ENCODE measurements around the gene WDR88. TPM values are rescaled to one million over a fixed set of nuclear protein-coding genes. Genes with fewer than 3 reads are reported as not detected.
"Not testable (repeated sequence)": the region's sequence is repeated elsewhere in the genome, so short reads cannot be mapped to it uniquely, and the experiment has no call there.

WDR88 gene
- total RNA-seq, 1 experiment from 2014 or later = not detected

- Histone ChIP-seq H3K36me3 (no peaks in the 10 kb centered on the region), H3K27ac (no peak overlapping the region), H3K4me3 (no peak overlapping the region), H3K9me3 (replicated peaks) (no peaks in the 10 kb centered on the region), H3K27me3 (peaks cover 2% of the 10 kb centered on the region; the same call in 1 of the 2 replicates), H3K4me1 (no peaks in the 10 kb centered on the region)
- DNase-seq = peak; percentile 44 to 70
Observed at GRCh38 chr19:33214596-33214995, 82.7 kb downstream of the WDR88 start.

- H3K36me3 ChIP-seq = no peaks in the 10 kb centered on the region
- no peak overlapping the region for H3K27ac ChIP-seq
- H3K4me3 ChIP-seq = no peak overlapping the region
- H3K4me1 ChIP-seq = no peaks in the 10 kb centered on the region
- no peaks in the 10 kb centered on the region for H3K9me3 ChIP-seq (replicated peaks)
- DNase-seq = no peak
- H3K27me3 ChIP-seq = peaks cover 9% of the 10 kb centered on the region; the same call in 1 of the 2 replicates
Observed at GRCh38 chr19:33215438-33216197, 83.7 kb downstream of the WDR88 start.

GRCh38 chr19:33216198-33216830, 84.4 kb downstream of the WDR88 start:
- no peak overlapping the region for H3K27ac ChIP-seq
- H3K4me1 ChIP-seq = no peaks in the 10 kb centered on the region
- H3K36me3 ChIP-seq = no peaks in the 10 kb centered on the region
- no peaks in the 10 kb centered on the region for H3K9me3 ChIP-seq (replicated peaks)
- H3K27me3 ChIP-seq = peaks cover 12% of the 10 kb centered on the region; the same call in 1 of the 2 replicates
- DNase-seq = no peak
- no peak overlapping the region for H3K4me3 ChIP-seq

GRCh38 chr19:33217881-33218280, 86.0 kb downstream of the WDR88 start:
- no peaks in the 10 kb centered on the region for H3K4me1 ChIP-seq
- no peaks in the 10 kb centered on the region for H3K36me3 ChIP-seq
- no peak overlapping the region for H3K27ac ChIP-seq
- H3K4me3 ChIP-seq = no peak overlapping the region
- no peaks in the 10 kb centered on the region for H3K9me3 ChIP-seq (replicated peaks)
- no peak for DNase-seq
- peaks cover 12% of the 10 kb centered on the region; the same call in 1 of the 2 replicates for H3K27me3 ChIP-seq

DNA sequence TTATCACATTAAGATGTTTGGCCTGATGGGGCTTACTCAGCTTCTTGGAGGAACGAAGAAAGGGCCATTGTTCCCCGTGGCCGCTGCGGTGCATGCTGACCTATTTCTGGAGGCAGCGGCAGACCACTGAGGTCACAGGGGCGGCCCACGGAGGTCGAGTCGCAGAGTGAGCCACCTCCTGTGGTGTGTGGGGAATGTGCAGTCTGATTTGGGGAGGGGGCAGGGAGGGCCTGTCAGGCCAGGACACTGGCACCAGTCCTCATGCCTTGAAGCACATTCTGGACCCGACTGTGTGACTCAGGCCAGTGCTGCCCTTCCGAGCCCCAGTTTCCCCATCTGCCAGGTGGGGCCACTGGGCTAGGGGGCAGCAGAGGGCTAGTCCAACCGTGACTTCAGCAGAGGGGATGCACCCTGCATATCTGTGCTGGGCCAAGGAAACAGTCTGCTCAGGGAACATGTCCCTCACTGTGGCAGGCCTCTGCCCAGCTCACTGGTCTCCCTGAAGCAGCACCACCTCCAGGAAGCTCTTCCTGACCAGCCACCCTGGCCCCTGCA, 87.4 kb downstream of the WDR88 start:
- H3K9me3 ChIP-seq (replicated peaks) = no peaks in the 10 kb centered on the region
- no peaks in the 10 kb centered on the region for H3K4me1 ChIP-seq
- H3K4me3 ChIP-seq = no peak overlapping the region
- no peaks in the 10 kb centered on the region for H3K36me3 ChIP-seq
- H3K27me3 ChIP-seq = peaks cover 12% of the 10 kb centered on the region; the same call in 1 of the 2 replicates
- DNase-seq = peak; percentile 57 to 62
- no peak overlapping the region for H3K27ac ChIP-seq

- H3K27ac ChIP-seq = no peak overlapping the region
- no peak for DNase-seq
- no peaks in the 10 kb centered on the region for H3K36me3 ChIP-seq
- H3K4me1 ChIP-seq = no peaks in the 10 kb centered on the region
- peaks cover 12% of the 10 kb centered on the region; the same call in 1 of the 2 replicates for H3K27me3 ChIP-seq
- no peak overlapping the region for H3K4me3 ChIP-seq
- H3K9me3 ChIP-seq (replicated peaks) = no peaks in the 10 kb centered on the region
Observed at GRCh38 chr19:33220115-33220514, 88.2 kb downstream of the WDR88 start.

GRCh38 chr19:33220735-33221134, 88.8 kb downstream of the WDR88 start:
- H3K4me1 ChIP-seq = no peaks in the 10 kb centered on the region
- H3K9me3 ChIP-seq (replicated peaks) = no peaks in the 10 kb centered on the region
- H3K4me3 ChIP-seq = no peak overlapping the region
- H3K27ac ChIP-seq = no peak overlapping the region
- peaks cover 12% of the 10 kb centered on the region; the same call in 1 of the 2 replicates for H3K27me3 ChIP-seq
- no peaks in the 10 kb centered on the region for H3K36me3 ChIP-seq
- no peak for DNase-seq

- Histone ChIP-seq H3K4me3 (no peak overlapping the region), H3K9me3 (replicated peaks) (no peaks in the 10 kb centered on the region), H3K36me3 (no peaks in the 10 kb centered on the region), H3K27ac (no peak overlapping the region), H3K27me3 (peaks cover 12% of the 10 kb centered on the region; the same call in 1 of the 2 replicates), H3K4me1 (no peaks in the 10 kb centered on the region)
- no peak for DNase-seq
Observed at GRCh38 chr19:33221638-33222037, 89.7 kb downstream of the WDR88 start.

DNA sequence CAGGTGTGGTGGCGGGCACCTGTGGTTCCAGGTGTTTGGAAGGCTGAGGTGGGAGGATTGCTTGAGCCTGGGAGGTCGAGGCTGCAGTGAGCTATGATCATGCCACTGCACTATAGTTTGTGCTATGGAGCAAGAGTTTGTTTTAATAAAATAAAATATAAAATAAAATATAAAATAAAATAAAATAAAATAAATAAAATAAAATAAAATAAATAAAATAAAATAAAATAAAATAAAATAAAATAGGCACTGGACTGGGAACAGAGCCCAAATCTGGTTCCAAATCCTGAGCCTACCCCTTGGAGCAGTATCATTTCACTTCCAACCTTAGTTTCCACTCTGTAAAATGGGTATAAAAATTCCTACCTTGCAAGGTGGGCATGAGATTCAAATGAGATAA, 90.3 kb downstream of the WDR88 start:
- peaks cover 12% of the 10 kb centered on the region; the same call in 1 of the 2 replicates for H3K27me3 ChIP-seq

DNA sequence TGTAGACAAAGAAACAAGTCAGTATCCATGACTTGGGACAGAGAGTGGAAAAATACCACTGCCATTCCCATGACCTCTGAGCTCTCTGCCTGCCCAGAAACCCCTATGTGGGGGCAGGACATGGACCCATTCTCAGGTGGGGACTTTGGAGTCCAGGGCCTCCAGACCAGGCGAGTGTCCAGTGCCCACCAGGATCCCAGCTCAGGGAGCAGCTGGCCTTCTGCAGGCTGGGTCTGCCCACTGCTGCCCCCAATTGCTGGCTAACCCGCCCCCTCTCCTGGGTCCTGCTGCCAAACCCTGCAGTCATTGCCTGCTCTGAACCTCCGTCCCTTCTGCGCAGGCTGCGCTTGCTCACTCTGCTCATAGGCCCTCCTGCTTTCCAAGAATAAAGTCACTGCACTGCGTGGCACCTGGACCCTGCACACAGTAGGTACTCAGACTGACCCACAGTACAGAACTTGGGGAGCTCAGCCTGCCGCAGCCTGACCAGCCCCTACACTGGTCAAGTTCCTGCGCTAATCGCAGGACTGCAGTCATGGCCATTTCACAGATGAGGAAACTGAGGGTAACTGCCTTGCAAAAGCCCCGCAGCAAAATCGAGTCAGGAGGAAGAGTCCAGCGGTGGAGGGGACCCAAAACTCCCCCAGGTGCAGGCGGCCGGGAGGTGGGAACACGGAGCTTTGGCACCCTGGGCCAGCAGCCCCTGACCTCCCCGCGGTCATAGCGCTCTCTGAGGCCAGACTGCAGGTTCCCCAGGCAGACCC, 93.0 kb downstream of the WDR88 start:
- no peaks in the 10 kb centered on the region for H3K4me1 ChIP-seq
- peaks cover 5% of the 10 kb centered on the region for H3K9me3 ChIP-seq (replicated peaks)
- H3K36me3 ChIP-seq = no peaks in the 10 kb centered on the region
- no peak overlapping the region for H3K4me3 ChIP-seq
- H3K27ac ChIP-seq = no peak overlapping the region
- H3K27me3 ChIP-seq = peaks cover 9% of the 10 kb centered on the region; the same call in 1 of the 2 replicates
- DNase-seq = no peak

More for the DNA sequence above, 90.3 kb downstream of the WDR88 start:
- H3K9me3 ChIP-seq (replicated peaks); H3K4me1 ChIP-seq; H3K4me3 ChIP-seq; DNase-seq; H3K36me3 ChIP-seq; H3K27ac ChIP-seq: not testable (repeated sequence)

Other genes with a start within 250 kb of the WDR88 start
- gene CEP89, start 160.2 kb upstream of the WDR88 start, total RNA-seq (2014; rRNA removed; shearing (Covaris generic)) = 19.8 and 21.3 TPM in 2 replicates
- 6.6 and 7.6 TPM in 2 replicates for gene FAAP24, start 159.9 kb upstream of the WDR88 start, total RNA-seq (2014; rRNA removed; shearing (Covaris generic))
- 12.6 and 12.7 TPM in 2 replicates for gene RHPN2, start 67.2 kb upstream of the WDR88 start, total RNA-seq (2014; rRNA removed; shearing (Covaris generic))
- 12.6 and 12.7 TPM in 2 replicates for gene GPATCH1, start 50.9 kb upstream of the WDR88 start, total RNA-seq (2014; rRNA removed; shearing (Covaris generic))
- gene LRP3, start 62.2 kb downstream of the WDR88 start, total RNA-seq (2014; rRNA removed; shearing (Covaris generic)) = 32.0 and 33.4 TPM in 2 replicates
- gene SLC7A10, start 93.7 kb downstream of the WDR88 start, total RNA-seq (2014; rRNA removed; shearing (Covaris generic)) = not detected in 2 replicates
- 5.8 and 5.9 TPM in 2 replicates for gene CEBPA, start 170.4 kb downstream of the WDR88 start, total RNA-seq (2014; rRNA removed; shearing (Covaris generic))
- 30.0 and 36.6 TPM in 2 replicates for gene CEBPG, start 241.6 kb downstream of the WDR88 start, total RNA-seq (2014; rRNA removed; shearing (Covaris generic))

Measured in SJCRH30 (cell line).